K562 (cell line): Measurements from ENCODE around the gene DPY19L3. TPM values are rescaled to one million over a fixed set of nuclear protein-coding genes. Genes with fewer than 3 reads are reported as not detected.

ENCODE experiments used
- ATAC-seq: fragments of 200-7000 bp; cut with Tn5 transposase; 3 replicates; pipeline ENCODE4 v1.9.1; 2020; ENCODE audit warnings: moderate library complexity
- BruUV-seq: library from RNA; stranded (reverse); fragments of 400-500 nt; replicated peaks from 2 replicates; lab custom pipeline; 2021; lab: Mats Ljungman, UMichigan
- CTCF ChIA-PET: fragments of 300-600 bp; formaldehyde crosslinking; extraction: SDS; loops from one replicate; lab custom pipeline; 2021; ENCODE audit warnings: low intra/inter-chr PET ratio; lab: Yijun Ruan, JAX
- POLR2A ChIA-PET: fragments of 300-600, 350-650 bp; sonication (Branson Sonifier 250); formaldehyde crosslinking; extraction: SDS; loops from one replicate; lab custom pipeline; 2021; ENCODE audit warnings: antibody characterized with exemption, inconsistent platforms; lab: Yijun Ruan, JAX
- DNase-seq, 4 experiments: peaks; one replicate each; pipeline versions ENCODE4 v3.0.0 to v3.0.0-alpha.2; 2011 to 2018; ENCODE audit warnings: low spot score in 3 of 4, mixed read lengths in 3 of 4; ENCODE audit errors: extremely low read depth in 1 of 4
- FAIRE-seq: peaks from 2 replicates; lab custom pipeline; 2011; peaks lifted over from hg19 to GRCh38; lab: Jason Lieb, UNC
- H2AFZ ChIP-seq: 2 replicates; pipeline ENCODE4 v1.6.0; 2011; ENCODE audit warnings: low read depth, low read length, control low read depth, inconsistent platforms
- H3K27ac ChIP-seq: fragments of 200-600 bp; 3 replicates; pipeline ENCODE4 v1.8.0; 2011; ENCODE audit warnings: low read depth, mild to moderate bottlenecking, control low read depth, inconsistent platforms, low read length, moderate library complexity, mixed read lengths; ENCODE audit errors: extremely low read depth
- H3K27me3 ChIP-seq, 2 experiments: fragments of 300-600 bp in 1 of 2; 2 replicates in 1 of 2; 3 replicates in 1 of 2; pipeline versions ENCODE4 v1.6.0 to v1.8.0; 2011; ENCODE audit warnings: inconsistent platforms in 2 of 2, low read length in 2 of 2, mild to moderate bottlenecking in 1 of 2, mixed read lengths in 1 of 2, moderate library complexity in 1 of 2; ENCODE audit not compliant: control insufficient read depth in 2 of 2, insufficient read depth in 2 of 2
- H3K36me3 ChIP-seq: fragments of 300-600 bp; 3 replicates; pipeline ENCODE4 v1.8.0; 2011; ENCODE audit warnings: mild to moderate bottlenecking, low read length, inconsistent platforms; ENCODE audit not compliant: control insufficient read depth, insufficient read depth
- H3K4me1 ChIP-seq, 2 experiments: fragments of 200-600 bp in 1 of 2; replicated peaks in 1 of 2; 2 replicates in 1 of 2; 3 replicates in 1 of 2; pipeline versions ENCODE4 v1.5.1 to v1.8.0; 2011; ENCODE audit warnings: inconsistent platforms in 2 of 2, low read length in 2 of 2, mild to moderate bottlenecking in 1 of 2, mixed read lengths in 1 of 2, moderate library complexity in 1 of 2; ENCODE audit not compliant: control insufficient read depth in 2 of 2, insufficient read depth in 2 of 2
- H3K4me2 ChIP-seq: 2 replicates; pipeline ENCODE4 v1.6.1; 2011; ENCODE audit warnings: low read length, control low read depth, inconsistent platforms, mixed read lengths; ENCODE audit not compliant: insufficient read depth
- H3K4me3 ChIP-seq: fragments of 200-600 bp; sonication (generic), shearing (Covaris generic); 2 replicates; pipeline ENCODE4 v1.5.1; 2016; ENCODE audit warnings: control low read depth, inconsistent platforms
- H3K79me2 ChIP-seq: fragments of 200-600 bp; 3 replicates; pipeline ENCODE4 v1.8.0; 2011; ENCODE audit warnings: low read length, inconsistent platforms; ENCODE audit not compliant: control insufficient read depth, insufficient read depth
- H3K9ac ChIP-seq, 2 experiments: 2 replicates each; pipeline versions ENCODE4 v1.6.0 to v1.6.1; 2011; ENCODE audit warnings: low read depth in 2 of 2, low read length in 2 of 2, control low read depth in 1 of 2, inconsistent platforms in 1 of 2, mild to moderate bottlenecking in 1 of 2, mixed read lengths in 1 of 2; ENCODE audit not compliant: insufficient read depth in 1 of 2
- H3K9me1 ChIP-seq: one replicate; pipeline ENCODE4 v1.6.0; 2011; ENCODE audit warnings: inconsistent platforms, mild to moderate bottlenecking, low read length, moderate library complexity; ENCODE audit not compliant: control insufficient read depth, insufficient read depth
- H3K9me3 ChIP-seq: replicated peaks from 2 replicates; pipeline ENCODE4 v1.5.1; 2011; ENCODE audit warnings: low read depth, low read length, inconsistent platforms; ENCODE audit not compliant: control insufficient read depth, insufficient read depth
- H4K20me1 ChIP-seq: replicated peaks from 2 replicates; pipeline ENCODE4 v1.6.1; 2011; ENCODE audit warnings: low read length, inconsistent platforms, mixed read lengths; ENCODE audit not compliant: control insufficient read depth, insufficient read depth
- CREM ChIP-seq: IDR thresholded peaks from 2 replicates; pipeline ENCODE4 v1.6.1; 2014; ENCODE audit warnings: antibody characterized with exemption, low read depth
- CTBP1 ChIP-seq: fragments of 450-650 bp; IDR thresholded peaks from 2 replicates; pipeline ENCODE4 v1.6.1; 2016; ENCODE audit warnings: borderline replicate concordance
- GATAD2A ChIP-seq: fragments of 450-650 bp; IDR thresholded peaks from 2 replicates; pipeline ENCODE4 v1.6.1; 2017
- NEUROD1 ChIP-seq: fragments of 150-350 bp; IDR thresholded peaks from 2 replicates; pipeline ENCODE4 v1.6.1; 2014; ENCODE audit warnings: borderline replicate concordance, low read length, low read depth; ENCODE audit not compliant: partially characterized antibody
- NR0B1 ChIP-seq: fragments of 450-650 bp; IDR thresholded peaks from one replicate; pipeline ENCODE4 v1.6.1; 2018; ENCODE audit warnings: mild to moderate bottlenecking, moderate library complexity; ENCODE audit not compliant: partially characterized antibody
- PHF8 ChIP-seq: fragments of 200-600 bp; sonication (generic); IDR thresholded peaks from 2 replicates; pipeline ENCODE4 v1.6.1; 2012; ENCODE audit warnings: mixed run types, mild to moderate bottlenecking, inconsistent platforms, low read length, moderate library complexity, borderline replicate concordance
- RAD51 ChIP-seq: fragments of 450-650 bp; IDR thresholded peaks from 2 replicates; pipeline ENCODE4 v1.7.1; 2016; ENCODE audit warnings: low read depth, mild to moderate bottlenecking, borderline replicate concordance
- RHOXF2B ChIP-seq: fragments of 250-450 bp; sonication (Bioruptor Pico); conservative IDR thresholded peaks from 2 replicates; pipeline ENCODE4 v1.5.1; 2021
- SIN3A ChIP-seq, 2 experiments: fragments of 150-350 bp in 1 of 2; IDR thresholded peaks; 2 replicates each; pipeline ENCODE4 v1.6.1; 2011 to 2016; ENCODE audit warnings: borderline replicate concordance in 2 of 2, low read depth in 2 of 2, low read length in 2 of 2, mild to moderate bottlenecking in 2 of 2, moderate library complexity in 2 of 2; ENCODE audit not compliant: control insufficient read depth in 1 of 2
- SRF ChIP-seq, 2 experiments: fragments of 250-450, 450-650 bp in 1 of 2; sonication (Bioruptor Pico) in 1 of 2; sonication (generic) in 1 of 2; formaldehyde crosslinking; IDR thresholded peaks; 2 replicates each; pipeline versions ENCODE4 v1.5.0 to v1.5.1; 2020 to 2022; ENCODE audit warnings: mild to moderate bottlenecking in 1 of 2, missing genetic modification reagents in 1 of 2
- TGIF2 ChIP-seq: sonication (generic); formaldehyde crosslinking; IDR thresholded peaks from 2 replicates; pipeline ENCODE4 v1.8.1; 2022; ENCODE audit warnings: mild to moderate bottlenecking, missing genetic modification reagents, moderate library complexity
- WGBS: fragments of 100-300 bp; shearing (Covaris generic); methylation state at CpG from one replicate; pipeline ENCODE4 v1.1.6; 2016; ENCODE audit warnings: low coverage, mixed read lengths; ENCODE audit not compliant: insufficient coverage; ENCODE audit errors: missing lambda C conversion rate; 5-methylcytosine and 5-hydroxymethylcytosine counted together
- in situ Hi-C: fragments of 300-500 bp; cut with MboI; formaldehyde crosslinking; loops from 4 replicates; pipeline ENCODE4 v1.15.0; 2018; ENCODE audit warnings: inconsistent platforms, mixed read lengths
- intact Hi-C: fragments of 100-400 bp; cut with micrococcal nuclease; formaldehyde crosslinking; loops from 2 replicates; pipeline ENCODE4 v1.14.2; 2022
- polyA plus RNA-seq, 8 experiments: library from polyadenylated mRNA; depleted of rRNA in 4 of 8; stranded (reverse) in 5 of 8; unstranded in 3 of 8; fragments of >200 nt; fragmentation: Nextera tagmentation in 2 of 8; fragmentation: Illumina TruSeq in 1 of 8; extraction: Ambion mirVana in 2 of 8; extraction: Trizol in 1 of 8; gene quantifications; 2 replicates each; pipeline versions ENCODE4 v1.2.1 to v1.2.3, GENCODE V29; 2011 to 2014; ENCODE audit warnings: inconsistent platforms in 1 of 8, missing spikeins in 1 of 8
- total RNA-seq, 7 experiments: library from RNA; depleted of rRNA in 6 of 7; stranded (reverse); fragments of >200 nt in 6 of 7; fragmentation: Illumina TruSeq in 2 of 7; extraction: Trizol in 2 of 7; gene quantifications; 2 replicates each; pipeline versions ENCODE4 v1.2.1 to v1.2.3, GENCODE V29; 2011 to 2021; ENCODE audit warnings: low replicate concordance in 1 of 7

Gene DPY19L3
- total and polyA plus RNA-seq, 9 of the 15 experiments (the other 6 are each of a cell fraction or from before 2014, with no cell fraction given), result 4.7 to 39.2 (median 22.0) TPM

GRCh38 chr19:32406161-32407003, 812 bp downstream of the DPY19L3 start:
- H2AFZ ChIP-seq, result peak overlapping the region; percentile 62
- TF ChIP-seq NR0B1 (no peak), SIN3A (IDR thresholded peaks at IDR 0.05; ENCODE audit: borderline replicate concordance in 2 of 2, control insufficient read depth in 1 of 2, low read depth in 2 of 2, low read length in 2 of 2) (0 out of 4 replicates have a peak, but pooled peaks of 1 of the 2 experiments have one; percentile 58), RAD51 (0 out of 2 replicates have a peak, but pooled peaks have one; percentile 10), NEUROD1 (no peak), PHF8 (peak; percentile 31; the same call in 1 of the 2 replicates), CREM (0 out of 2 replicates have a peak, but pooled peaks have one; percentile 1), RHOXF2B (CRISPR knock-in tag) (0 out of 2 replicates have a peak, but pooled peaks have one; percentile 36), CTBP1 (peak; percentile 38; the same call in 1 of the 2 replicates), GATAD2A (no peak), TGIF2 (CRISPR knock-in tag) (0 out of 2 replicates have a peak, but pooled peaks have one; percentile 42), SRF (CRISPR knock-in tag; IDR thresholded peaks at IDR 0.05) (peak in 1 of 2 experiments; percentile 85; a peak in 2 of 4 replicates)

More at GRCh38 chr19:32406161-32407003, 812 bp downstream of the DPY19L3 start:
- Histone ChIP-seq H3K4me3 (peak overlapping the region; percentile 74), H3K36me3 (peaks cover 42% of the 10 kb centered on the region), H3K9me3 (no peaks in the 10 kb centered on the region), H3K27me3 (no peaks in the 10 kb centered on the region), H3K27ac (peak overlapping the region; percentile 96), H3K9ac (peak overlapping the region; percentile 94 to 98), H4K20me1 (no peaks in the 10 kb centered on the region), H3K4me2 (peak overlapping the region; percentile 86), H3K9me1 (no peaks in the 10 kb centered on the region), H3K79me2 (peaks cover 45% of the 10 kb centered on the region), H3K4me1 (peaks cover 18 to 21% of the 10 kb centered on the region in 2 experiments)
- in situ Hi-C loops, result no loop called here
- ChIA-PET CTCF (interaction anchor here (0.6 kb wide), 1 partner anchor 962 kb away, joined by 5 read pairs; no protein-coding TSS in a partner anchor), POLR2A (interaction anchor here (0.6 to 2.1 kb wide), 5 partner anchors 10 to 55 kb away, joined by 3 to 18 read pairs (median 4); no protein-coding TSS in a partner anchor)
- TSS peak; percentile 32 for BruUV-seq
- DNase-seq (peak in 1 of 4 experiments; percentile 20), ATAC-seq (no peak), FAIRE-seq (no peak)
- 1% methylated on average over 33 of the region's 33 CpGs for WGBS
- intact Hi-C loops, result no loop called here
